Activated CD4-positive, alpha-beta T cell treated with anti-CD3 and anti-CD28 coated beads for 4 hours (primary cell): ENCODE data around the gene RANBP1.

Experiments
- DNase-seq, 2 donors: peaks; one replicate each; pipeline ENCODE4 v3.0.0-alpha.2; 2020

Gene RANBP1

DNA sequence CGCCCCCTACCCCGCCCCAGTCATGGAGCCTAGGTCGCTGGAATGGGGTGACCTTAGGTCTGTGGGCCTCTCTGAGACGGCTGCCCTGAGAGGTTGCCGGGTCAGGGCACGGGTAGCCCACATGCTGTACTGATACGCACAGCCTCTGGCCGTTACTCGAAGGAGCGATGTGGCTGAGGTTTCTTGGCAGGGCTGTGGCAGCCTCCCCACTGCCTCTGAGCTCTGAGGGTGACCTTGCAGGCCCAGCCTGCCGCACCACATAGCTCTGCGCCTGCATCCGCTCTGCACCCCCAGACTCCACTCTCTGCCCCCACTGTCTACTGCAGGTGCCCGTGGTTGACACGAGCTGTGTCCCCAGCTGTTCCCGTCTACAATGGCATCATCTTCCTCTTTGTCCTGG lies 23.0 kb downstream of the RANBP1 start:
- DNase-seq, result no peak

DNA sequence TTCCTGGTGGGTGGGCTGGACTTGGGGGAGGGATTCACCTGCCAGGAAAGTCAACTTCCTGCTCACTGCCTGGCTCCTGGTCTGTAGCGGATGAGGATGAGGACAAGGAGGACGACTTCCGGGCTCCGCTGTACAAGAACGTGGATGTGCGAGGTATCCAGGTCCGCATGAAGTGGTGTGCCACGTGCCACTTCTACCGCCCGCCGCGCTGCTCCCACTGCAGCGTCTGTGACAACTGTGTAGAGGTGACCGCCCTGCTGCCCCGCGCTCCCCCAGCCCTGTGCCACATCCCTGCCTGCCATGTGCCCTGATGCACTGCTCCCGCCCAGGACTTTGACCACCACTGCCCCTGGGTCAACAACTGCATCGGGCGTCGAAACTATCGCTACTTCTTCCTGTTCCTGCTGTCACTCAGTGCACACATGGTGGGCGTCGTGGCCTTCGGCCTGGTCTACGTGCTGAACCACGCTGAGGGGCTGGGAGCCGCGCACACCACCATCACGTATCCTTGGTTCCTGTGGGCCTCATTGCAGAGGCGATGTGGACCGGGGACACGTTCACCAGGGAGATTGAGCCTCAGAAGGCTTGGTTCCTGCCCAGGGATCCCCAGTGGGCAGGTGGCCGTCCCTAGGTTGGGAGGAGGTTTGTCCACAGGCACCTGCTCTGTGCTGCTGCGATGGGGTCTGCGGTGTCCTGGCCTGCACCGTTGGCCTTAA lies 23.6 kb downstream of the RANBP1 start:
- no peak for DNase-seq

DNA sequence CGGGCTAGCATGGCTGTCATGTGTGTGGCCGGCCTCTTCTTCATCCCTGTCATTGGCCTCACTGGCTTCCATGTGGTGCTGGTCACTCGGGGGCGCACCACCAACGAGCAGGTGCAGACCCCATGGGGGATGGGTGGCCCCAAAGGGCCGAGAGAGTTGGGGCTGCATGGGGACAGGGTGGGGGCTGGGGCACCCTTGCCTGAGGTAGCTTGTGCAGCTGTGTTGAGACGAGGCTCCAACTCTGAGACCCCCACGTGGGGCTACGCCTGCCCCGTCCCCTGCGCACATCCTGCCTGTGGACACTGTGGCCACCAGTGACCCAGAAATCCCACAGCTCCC lies 24.2 kb downstream of the RANBP1 start:
- no peak for DNase-seq

DNA sequence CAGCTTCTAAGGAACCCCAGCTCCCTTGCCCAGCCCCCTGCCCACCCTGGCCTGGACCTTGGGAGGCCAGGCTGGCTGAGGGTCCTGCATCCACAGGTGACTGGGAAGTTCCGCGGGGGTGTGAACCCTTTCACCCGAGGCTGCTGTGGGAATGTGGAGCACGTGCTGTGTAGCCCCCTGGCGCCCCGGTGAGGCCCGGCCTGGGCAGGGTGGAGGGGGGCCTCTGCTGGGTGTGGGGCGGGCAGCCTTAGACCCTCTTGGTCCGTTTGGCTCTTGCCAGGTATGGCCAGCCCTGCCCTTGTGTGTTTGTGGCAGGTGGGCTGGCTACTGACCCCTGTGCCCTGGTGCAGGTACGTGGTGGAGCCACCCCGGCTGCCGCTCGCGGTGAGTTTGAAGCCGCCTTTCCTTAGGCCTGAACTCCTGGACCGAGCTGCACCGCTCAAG lies 24.6 kb downstream of the RANBP1 start:
- DNase-seq, result no peak

DNA sequence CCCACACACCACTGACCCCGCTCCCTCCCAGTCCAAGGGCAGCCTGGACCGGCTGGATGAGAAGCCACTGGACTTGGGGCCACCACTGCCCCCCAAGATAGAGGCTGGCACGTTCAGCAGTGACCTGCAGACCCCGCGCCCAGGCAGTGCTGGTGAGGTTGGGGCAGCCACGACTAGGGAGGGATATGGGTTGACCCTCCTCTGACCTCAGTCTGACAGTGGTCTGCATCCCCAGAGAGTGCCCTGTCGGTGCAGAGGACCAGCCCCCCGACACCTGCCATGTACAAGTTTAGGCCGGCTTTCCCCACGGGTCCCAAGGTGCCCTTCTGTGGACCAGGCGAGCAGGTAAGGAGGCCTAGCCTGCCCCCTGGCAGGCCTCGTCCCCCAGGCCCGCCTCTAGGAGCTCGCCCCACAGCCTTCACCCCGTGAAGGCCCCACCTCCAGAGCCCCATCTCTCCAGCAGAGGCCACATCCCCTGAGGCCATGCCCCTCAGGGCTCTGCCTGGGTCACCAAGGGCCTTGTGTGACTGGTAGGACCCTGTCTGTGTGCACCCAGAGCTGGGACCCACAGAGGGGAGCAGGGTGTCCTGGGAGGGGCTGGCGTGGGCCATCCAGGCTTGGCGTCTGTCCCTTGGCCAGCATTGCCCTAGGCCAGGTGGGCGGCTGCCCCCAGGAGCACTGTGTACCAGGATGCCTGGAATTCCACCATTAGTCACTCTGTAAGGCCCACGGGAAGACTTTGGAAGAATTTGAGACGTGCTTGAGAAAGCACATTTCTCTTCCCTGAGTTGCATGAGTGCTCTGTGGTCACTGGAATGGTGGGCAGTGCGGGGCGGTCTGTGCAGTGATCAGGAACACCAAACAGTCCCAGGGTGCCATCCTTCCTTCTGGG lies 25.5 kb downstream of the RANBP1 start:
- no peak for DNase-seq

DNA sequence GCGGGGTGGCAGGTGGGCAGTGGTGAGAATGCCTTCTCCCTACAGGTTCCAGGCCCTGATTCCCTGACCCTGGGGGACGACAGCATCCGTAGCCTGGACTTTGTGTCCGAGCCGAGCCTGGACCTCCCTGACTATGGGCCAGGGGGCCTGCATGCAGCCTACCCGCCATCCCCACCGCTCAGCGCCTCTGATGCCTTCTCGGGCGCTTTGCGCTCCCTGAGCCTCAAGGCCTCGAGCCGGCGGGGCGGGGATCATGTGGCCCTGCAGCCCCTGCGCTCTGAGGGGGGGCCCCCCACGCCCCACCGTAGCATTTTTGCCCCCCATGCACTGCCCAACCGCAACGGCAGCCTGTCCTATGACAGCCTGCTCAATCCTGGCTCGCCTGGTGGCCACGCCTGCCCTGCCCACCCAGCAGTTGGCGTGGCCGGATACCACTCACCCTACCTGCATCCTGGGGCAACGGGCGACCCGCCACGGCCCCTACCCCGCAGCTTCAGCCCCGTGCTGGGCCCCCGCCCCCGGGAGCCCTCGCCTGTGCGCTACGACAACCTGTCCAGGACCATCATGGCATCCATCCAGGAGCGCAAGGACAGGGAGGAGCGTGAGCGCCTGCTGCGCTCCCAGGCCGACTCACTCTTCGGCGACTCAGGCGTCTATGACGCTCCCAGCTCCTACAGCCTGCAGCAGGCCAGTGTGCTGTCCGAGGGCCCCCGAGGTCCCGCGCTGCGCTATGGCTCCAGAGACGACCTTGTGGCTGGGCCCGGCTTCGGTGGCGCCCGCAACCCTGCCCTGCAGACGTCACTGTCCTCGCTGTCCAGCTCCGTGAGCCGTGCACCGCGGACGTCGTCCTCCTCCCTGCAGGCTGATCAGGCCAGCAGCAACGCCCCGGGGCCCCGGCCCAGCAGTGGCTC lies 27.1 kb downstream of the RANBP1 start:
- DNase-seq, result no peak

DNA sequence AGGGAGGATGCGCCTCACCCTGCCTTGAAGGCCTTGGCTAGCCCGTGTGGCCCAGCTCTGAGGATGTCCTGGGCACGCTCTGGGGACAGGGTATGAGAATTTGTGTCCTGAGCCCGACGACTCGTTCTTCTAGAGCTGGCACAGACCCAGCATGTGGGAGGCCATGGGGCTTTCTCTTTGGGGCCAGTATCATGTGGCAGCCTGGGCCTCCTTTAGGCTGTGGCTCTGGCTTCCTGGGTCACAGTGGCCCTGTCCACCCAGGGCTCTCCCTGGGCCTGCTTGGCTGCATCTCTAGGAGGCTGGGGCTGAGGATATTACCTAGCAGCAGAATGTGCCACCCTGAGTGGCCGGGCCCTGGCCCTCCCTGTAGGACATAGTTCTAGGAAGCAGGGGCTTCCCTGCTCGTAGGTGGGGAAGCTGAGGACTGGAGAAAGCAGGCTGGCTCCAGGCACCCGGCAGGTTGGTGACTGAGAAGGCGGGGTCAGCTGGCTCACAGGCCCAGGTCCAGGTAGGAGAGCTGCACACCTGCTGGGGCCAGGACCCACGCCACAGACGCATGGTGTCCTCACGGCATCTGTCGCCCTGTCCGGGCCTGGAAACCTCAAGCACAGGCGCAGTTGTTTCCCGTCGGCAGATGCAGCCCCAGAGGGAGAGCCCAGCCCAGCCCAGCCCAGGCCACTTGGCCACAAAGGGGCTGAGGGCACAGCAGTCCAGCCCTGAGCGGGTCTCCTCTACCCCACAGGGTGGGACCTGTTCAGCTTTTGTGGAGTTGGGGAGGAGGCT lies 28.2 kb downstream of the RANBP1 start:
- DNase-seq, result no peak

DNA sequence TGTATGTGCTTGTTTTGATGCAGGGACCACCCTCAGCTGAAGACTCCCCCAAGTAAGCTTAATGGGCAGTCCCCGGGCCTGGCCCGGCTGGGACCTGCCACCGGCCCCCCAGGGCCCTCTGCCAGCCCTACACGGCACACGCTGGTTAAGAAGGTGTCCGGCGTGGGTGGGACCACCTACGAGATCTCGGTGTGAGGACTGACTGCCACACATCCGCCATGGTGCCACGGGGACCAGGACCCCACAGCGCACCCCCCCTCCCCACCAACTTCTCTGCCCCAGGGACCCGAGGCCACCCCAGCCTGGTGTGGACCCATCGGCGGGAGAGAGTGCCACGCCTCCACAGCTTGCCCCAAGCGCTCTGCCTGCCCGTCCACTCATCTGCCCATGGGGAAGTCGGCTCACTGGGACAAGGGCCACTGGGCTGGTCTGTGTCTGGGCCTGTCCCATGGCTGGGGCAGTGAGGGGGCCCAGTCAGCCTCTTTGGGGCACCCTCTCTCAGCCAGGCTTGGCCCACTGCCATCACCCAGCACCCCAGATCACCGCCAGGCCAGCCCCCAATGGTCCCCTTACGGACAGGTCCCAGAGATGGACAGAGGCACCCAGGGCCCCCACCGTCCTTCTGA lies 29.4 kb downstream of the RANBP1 start:
- DNase-seq, result no peak

DNA sequence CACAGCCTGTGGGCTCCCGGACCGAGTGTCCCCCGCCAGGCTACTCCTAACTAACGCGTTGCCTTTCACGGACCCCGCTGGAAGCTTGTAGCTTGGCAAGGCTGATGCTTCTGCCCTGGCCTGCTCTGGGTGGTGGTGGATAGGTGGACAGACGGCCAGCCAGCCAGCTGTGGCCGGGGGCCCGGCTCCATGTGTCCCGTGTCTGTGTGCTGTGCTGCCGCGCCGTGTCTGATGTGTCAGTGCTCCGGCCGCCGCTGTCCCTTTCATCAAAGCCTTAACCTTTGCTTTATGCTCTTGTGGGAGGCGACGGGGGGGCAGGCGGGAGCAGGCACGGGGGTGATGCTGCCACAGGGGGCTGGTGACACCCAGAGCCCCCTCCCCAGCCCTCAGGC lies 29.9 kb downstream of the RANBP1 start:
- DNase-seq, result no peak

DNA sequence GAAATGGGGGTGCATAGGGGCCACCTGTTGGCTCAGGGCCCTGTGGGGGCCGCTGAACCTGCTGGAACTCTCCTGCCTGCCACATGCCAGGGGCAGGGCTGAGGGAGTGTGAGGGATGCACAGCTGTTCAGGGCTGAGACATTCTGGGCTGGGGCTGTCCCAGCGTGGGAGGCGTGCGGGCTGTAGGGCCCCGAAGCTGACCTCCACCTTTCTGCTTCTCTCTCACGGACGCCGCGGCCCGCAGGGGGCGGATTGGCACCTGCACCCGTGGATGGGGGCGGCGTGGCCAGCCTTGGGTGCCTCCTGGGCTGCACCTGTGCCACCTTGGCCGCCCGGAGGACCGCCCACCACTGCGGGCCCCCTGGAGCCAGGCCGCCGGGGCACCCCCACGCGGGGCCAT lies 30.9 kb downstream of the RANBP1 start:
- no peak for DNase-seq

DNA sequence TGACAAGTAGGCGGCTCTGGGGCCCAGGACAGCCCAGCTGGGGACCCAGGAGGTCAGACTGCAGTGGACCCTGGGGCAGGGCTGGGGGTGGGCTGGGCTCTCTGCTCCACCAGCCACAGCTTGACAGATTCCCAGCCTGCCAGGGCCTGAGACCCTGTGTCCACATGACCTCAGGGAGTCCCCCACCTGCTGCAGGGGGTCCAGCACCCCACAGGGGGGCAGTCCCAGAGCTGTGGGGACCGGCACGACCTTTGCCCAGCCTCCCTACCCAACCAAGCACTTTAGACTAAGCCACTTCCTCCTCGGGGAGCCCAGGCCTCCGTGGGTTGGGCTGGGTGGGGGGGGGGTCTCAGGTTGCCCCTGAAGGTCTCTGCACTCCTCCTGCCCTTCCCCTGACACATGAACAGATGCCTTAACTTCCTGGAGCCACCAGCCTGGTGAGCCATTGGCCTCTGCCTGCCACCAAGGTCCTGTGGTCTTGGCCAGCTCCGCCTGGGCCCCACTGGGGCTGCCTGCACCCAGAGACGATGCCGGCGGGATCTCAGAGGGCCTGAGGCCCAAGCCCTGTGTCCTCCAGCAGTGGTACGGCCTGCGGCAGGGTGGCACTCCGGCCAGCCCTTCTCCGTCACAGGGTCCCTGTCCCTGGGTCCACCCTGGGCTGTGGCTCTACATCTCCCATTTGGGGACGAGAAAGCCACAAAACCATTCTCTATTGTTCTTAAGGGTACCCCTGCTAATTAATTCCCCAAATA lies 31.5 kb downstream of the RANBP1 start:
- DNase-seq, result no peak

DNA sequence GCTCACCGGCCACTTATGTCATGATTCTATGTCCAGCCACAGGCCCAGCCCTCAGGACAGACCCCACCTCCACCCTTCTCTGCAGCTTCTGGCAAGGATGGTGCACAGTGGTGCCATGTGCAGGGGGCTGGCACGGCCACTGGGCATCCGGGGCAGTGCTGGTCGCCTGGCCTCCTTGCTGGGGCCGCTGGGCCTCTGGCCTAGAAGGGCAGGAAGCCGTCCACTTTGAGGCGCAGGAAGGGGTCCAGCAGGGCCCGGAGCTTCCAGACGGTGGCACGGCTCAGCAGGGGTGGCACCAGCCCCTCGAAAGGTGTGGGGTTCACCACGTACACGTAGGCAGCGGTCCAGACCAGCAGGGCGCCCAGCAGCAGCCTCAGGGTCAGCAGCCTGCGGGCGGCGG lies 32.5 kb downstream of the RANBP1 start:
- no peak for DNase-seq

DNA sequence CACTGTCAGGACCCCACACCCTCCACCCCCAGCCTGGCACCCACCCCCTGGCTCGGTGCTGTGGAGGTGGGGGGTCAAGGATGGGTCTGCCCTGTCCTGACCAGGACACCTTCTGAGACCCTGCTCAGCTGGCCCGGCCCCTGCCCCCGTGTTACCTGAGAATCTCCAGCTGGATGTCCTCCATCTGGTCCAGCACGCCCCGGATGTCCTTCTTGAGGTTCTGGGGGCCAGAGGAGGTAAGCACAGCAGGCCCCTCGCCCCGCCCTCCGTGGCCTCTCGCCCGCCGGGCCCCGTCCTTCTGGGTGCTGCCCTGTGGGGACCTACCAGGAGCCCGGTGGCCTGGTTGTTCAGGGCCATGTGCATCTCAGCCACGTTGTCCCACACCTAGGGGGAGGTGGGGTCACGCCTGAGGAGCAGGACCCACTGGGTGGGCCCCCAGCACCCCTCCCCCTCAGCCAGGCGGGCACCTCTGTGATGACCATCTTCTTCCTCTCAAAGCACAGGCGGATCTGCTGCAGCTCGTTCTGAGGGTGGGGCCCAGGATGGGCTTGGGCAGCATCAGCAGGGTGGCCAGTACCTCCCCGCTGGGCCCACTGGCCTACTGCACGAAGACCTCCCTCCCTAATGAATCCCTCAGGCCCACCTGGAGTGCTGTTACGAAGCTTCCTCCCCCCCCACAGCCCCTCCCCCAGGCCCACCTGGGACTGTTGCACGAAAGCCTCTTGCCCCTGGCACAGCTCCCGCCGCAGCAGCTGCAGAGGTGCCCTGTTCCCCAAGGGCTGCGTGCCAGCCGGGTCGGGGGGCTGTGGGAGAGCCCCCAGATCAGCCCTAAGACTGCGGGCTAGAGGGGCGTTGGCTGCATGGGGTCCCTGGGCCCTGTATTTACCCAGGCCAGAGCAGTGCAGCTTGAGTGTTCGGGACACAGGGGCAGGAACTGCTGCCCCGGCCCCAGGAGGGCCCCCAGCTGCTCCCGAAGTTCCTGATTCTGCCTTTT lies 33.6 kb downstream of the RANBP1 start:
- no peak for DNase-seq

DNA sequence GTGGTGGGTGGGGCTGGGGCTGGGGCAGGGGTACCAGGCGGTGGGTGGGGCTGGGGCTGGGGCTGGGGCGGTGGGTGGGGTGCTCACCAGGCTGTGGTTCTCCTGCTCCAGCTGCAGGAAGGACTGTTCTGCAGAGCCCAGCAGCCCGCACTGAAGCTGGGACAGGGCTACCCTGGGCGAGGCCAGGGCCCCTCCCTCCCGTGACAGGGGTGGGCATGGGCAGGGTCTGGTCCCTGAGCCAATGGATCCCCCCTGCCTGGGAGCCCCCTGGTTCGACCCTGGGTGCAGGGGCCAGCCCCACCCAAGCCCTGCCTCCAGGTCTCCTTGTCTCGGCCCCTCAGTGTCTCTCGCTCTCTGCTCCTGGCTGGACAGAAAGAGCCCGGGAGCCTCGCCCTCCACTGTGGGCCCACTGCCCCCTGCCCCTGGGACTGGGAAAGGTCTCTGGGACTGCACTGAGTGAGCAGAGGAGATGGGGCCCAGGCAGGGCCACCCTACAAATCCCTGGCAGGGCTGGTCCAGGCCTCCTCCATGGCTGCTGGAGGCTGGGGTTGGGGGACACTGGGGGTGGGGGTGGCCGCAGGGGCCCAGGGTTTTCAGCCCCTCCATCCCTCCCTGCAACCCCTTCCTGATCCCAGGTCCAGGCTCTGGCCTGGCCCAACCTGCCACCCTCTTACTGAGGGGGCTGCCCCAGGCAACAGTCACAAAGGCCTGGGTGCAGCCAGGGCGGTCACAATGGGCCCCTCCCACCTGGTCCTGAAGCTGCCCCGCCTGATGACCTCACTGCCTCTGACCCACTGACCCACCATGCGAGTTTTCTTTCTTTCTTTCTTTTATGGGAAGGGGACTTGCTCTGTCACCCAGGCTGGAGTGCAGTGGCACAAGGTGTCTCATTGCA lies 34.7 kb downstream of the RANBP1 start, which contains the start of gene CCDC188:
Gene CCDC188, minus strand, starts transcription at position 675 of the 895 bp plus-strand sequence. Its CDS starts 69 bp downstream, at position 606.
- DNase-seq, result no peak

DNA sequence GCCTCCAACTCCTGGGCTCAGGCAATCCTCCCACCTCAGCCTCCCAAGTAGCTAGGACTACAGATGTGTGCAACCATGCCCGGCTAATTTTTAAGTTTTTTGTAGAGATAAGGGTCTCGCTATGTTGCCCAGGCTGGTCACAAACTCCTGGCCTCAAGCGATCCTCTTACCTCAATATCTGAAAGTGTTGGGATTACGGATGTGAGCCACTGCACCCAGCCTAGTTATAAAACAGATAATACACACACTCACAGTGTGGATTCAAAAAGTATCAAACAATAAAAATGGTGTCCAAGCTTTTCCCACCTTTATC lies 35.3 kb downstream of the RANBP1 start:
- DNase-seq, result no peak

DNA sequence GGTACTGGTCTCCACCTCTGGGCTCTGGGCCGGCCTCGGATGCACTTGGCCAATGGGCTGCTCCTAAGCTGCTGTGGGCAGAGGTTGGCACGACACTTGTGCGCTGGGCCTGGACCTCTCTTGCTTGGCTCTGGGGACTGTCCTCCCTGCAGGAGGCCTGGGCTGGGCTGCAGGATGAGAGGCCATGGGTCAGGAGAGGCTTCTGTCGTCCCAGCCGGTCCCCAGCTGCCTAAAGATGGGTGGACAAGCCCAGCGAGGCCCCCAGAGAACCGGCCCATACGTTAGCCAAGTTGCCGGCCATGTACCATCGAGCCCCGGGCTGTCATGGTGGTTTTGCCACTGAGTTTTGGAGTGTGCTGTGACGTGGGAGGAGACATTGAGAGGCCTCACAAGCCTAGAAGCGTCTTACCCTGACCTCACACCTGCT lies 36.6 kb downstream of the RANBP1 start:
- no peak for DNase-seq

DNA sequence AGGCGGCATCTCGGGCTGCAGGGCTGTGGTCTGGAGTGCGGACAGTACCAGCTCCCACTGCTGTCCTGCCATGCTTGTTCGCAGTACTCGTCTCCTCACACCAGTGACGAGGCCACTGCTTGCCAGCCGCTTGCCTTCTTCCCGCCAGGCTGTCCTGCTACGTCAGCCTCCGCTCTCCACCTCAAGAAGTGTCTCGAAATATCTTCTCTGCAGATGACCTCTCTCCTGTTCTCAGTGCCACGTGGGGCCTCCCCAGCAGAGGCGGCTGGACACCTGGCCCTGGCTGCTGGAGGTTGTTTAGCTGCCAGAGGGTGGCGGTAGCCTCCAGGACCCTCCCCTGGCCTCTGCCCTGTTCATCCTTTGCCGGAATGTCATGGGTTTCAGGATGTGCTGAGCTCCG lies 38.0 kb downstream of the RANBP1 start:
- DNase-seq, result no peak

DNA sequence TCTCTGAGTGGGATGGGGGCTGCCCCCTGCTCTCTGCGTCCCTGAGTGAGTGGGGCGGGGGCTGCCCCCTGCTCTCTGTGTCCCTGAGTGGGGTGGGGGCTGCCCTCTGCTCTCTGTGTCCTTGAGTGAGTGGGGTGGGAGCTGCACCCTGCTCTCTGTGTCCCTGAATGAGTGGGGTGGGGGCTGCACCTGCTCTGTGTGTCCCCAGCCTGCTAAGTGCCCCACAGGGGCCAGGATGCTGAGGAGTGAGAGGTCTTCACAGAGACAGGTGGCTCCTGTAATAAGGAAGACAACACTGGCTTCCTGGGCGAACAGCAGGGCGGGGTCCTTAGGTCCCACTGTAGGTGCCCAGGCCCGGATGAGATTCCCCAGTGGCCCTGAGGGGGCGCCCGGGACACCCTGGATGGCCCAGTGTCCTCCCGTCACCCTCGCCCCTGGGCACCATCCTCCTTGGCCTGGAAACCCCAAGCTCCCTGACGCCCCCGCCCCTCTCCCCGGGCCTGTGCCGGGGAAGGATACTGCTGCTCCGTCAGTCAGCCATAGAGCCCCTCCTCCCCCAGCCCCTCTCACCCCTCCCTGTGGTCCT lies 38.8 kb downstream of the RANBP1 start:
- DNase-seq, result no peak
